ENCODE data around the gene SIRPB2. TPM values are rescaled to one million over a fixed set of nuclear protein-coding genes. Genes with fewer than 3 reads are reported as not detected.

The SIRPB2 gene
- total and polyA plus RNA-seq, 2 experiments from 2014 or later: not detected

GRCh38 chr20:1513801-1514200, 22.6 kb upstream of the SIRPB2 start:
- no peaks in the 10 kb centered on the region for H3K79me2 ChIP-seq
- H4K20me1 ChIP-seq (ENCODE audit: insufficient read depth, poor library complexity, severe bottlenecking): no peaks in the 10 kb centered on the region
- no peak overlapping the region for H3K4me2 ChIP-seq
- H3K27me3 ChIP-seq: peaks cover 16% of the 10 kb centered on the region
- H3K27ac ChIP-seq: no peak overlapping the region
- WGBS (ENCODE audit: low lambda C conversion rate, missing lambda C conversion rate): 78% methylated on average over 1 of the region's 1 CpG
- DNase-seq (ENCODE audit: low spot score): no peak
- TF ChIP-seq EZH2 (IDR thresholded peaks at IDR 0.05; ENCODE audit: borderline replicate concordance): no peak
- TF ChIP-seq, protein P1, sequence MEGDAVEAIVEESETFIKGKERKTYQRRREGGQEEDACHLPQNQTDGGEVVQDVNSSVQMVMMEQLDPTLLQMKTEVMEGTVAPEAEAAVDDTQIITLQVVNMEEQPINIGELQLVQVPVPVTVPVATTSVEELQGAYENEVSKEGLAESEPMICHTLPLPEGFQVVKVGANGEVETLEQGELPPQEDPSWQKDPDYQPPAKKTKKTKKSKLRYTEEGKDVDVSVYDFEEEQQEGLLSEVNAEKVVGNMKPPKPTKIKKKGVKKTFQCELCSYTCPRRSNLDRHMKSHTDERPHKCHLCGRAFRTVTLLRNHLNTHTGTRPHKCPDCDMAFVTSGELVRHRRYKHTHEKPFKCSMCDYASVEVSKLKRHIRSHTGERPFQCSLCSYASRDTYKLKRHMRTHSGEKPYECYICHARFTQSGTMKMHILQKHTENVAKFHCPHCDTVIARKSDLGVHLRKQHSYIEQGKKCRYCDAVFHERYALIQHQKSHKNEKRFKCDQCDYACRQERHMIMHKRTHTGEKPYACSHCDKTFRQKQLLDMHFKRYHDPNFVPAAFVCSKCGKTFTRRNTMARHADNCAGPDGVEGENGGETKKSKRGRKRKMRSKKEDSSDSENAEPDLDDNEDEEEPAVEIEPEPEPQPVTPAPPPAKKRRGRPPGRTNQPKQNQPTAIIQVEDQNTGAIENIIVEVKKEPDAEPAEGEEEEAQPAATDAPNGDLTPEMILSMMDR (IDR thresholded peaks at IDR 0.05; ENCODE audit: poor library complexity): no peak
- no peak for TF ChIP-seq EZH2phosphoT487 (IDR thresholded peaks at IDR 0.05; ENCODE audit: low read depth, severe bottlenecking, unreplicated experiment)
- H3K9me2 ChIP-seq (replicated peaks; ENCODE audit: insufficient read depth): no peaks in the 10 kb centered on the region
- H3K4me1 ChIP-seq (ENCODE audit: insufficient read depth): no peaks in the 10 kb centered on the region
- H3K9me3 ChIP-seq (ENCODE audit: low read depth): no peaks in the 10 kb centered on the region
- H3K36me3 ChIP-seq (replicated peaks; ENCODE audit: insufficient read depth, low read depth): no peaks in the 10 kb centered on the region
- H3K4me3 ChIP-seq: no peak overlapping the region
- no peak overlapping the region for H2AFZ ChIP-seq

DNA sequence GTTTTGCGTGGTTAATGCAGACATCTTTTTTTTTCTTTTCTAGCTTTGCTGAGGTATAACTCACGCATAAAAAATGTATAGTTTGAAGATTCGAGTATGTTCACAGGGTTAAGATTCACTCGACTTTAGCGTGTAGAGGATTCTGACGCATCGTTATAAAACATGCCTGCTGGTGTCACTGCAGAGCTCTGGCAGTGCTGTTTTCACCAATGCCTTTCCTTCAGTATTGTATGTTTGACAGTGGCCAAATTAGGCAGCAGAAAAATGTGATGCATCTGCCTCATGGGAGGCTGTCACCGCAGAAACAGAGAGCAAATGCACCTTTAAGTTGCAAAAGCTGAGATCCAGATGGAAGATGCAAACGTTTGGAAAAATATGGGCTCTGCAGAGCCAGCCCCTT, 18.0 kb upstream of the SIRPB2 start:
- Histone ChIP-seq H3K4me3 (no peak overlapping the region), H3K9me2 (replicated peaks; ENCODE audit: insufficient read depth) (no peaks in the 10 kb centered on the region), H3K9me3 (ENCODE audit: low read depth) (no peaks in the 10 kb centered on the region), H3K36me3 (replicated peaks; ENCODE audit: insufficient read depth, low read depth) (no peaks in the 10 kb centered on the region), H3K27ac (no peak overlapping the region), H3K4me1 (ENCODE audit: insufficient read depth) (no peaks in the 10 kb centered on the region), H3K4me2 (no peak overlapping the region), H2AFZ (no peak overlapping the region), H3K79me2 (no peaks in the 10 kb centered on the region), H3K27me3 (peaks cover 25% of the 10 kb centered on the region), H4K20me1 (ENCODE audit: insufficient read depth, poor library complexity, severe bottlenecking) (no peaks in the 10 kb centered on the region)
- WGBS (ENCODE audit: low lambda C conversion rate, missing lambda C conversion rate): 42% methylated on average over 9 of the region's 9 CpGs
- peak; percentile 33 for DNase-seq (ENCODE audit: low spot score)
- TF ChIP-seq, protein P1 (IDR thresholded peaks at IDR 0.05; ENCODE audit: poor library complexity): peak; percentile 34
- no peak for TF ChIP-seq EZH2 (IDR thresholded peaks at IDR 0.05; ENCODE audit: borderline replicate concordance)

DNA sequence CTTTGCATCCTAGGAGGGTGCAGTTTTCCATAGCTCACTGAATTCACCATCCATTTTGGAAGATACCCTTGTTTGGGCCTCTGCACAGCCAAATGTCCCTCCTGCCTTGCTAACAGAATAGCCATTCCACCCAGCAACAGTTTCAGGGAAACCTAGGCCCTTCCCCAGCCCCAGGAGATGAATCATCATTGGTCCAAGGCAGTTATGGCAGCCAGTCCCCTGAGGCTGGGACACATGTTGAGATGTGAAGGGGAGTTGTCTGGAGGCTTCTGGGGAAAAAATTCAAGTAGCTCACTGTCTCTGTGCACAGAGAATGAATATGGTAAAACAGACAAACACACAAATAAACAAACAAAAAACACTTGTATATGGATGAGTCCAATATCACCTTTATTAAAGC, 17.4 kb upstream of the SIRPB2 start:
- Histone ChIP-seq H2AFZ (no peak overlapping the region), H3K79me2 (no peaks in the 10 kb centered on the region), H3K27me3 (peaks cover 25% of the 10 kb centered on the region)

More for the DNA sequence above, 17.4 kb upstream of the SIRPB2 start:
- Histone ChIP-seq H3K4me3 (no peak overlapping the region), H3K9me2 (replicated peaks; ENCODE audit: insufficient read depth) (no peaks in the 10 kb centered on the region), H3K9me3 (ENCODE audit: low read depth) (no peaks in the 10 kb centered on the region), H3K4me2 (no peak overlapping the region), H3K27ac (no peak overlapping the region), H3K36me3 (replicated peaks; ENCODE audit: insufficient read depth, low read depth) (no peaks in the 10 kb centered on the region), H3K4me1 (ENCODE audit: insufficient read depth) (no peaks in the 10 kb centered on the region), H4K20me1 (ENCODE audit: insufficient read depth, poor library complexity, severe bottlenecking) (no peaks in the 10 kb centered on the region)
- TF ChIP-seq EZH2 (IDR thresholded peaks at IDR 0.05; ENCODE audit: borderline replicate concordance): no peak
- TF ChIP-seq EZH2phosphoT487 (IDR thresholded peaks at IDR 0.05; ENCODE audit: low read depth, severe bottlenecking, unreplicated experiment): no peak
- TF ChIP-seq, protein P1 (IDR thresholded peaks at IDR 0.05; ENCODE audit: poor library complexity): no peak
- no peak for DNase-seq (ENCODE audit: low spot score)
